OCI-LY7 (cell line): ENCODE data around the gene EML5. TPM values are rescaled to one million over a fixed set of nuclear protein-coding genes. Genes with fewer than 3 reads are reported as not detected.

Experiments
- BruUV-seq: library from RNA; stranded (reverse); fragments of 400-500 nt; replicated peaks from 2 replicates; lab custom pipeline; 2021; lab: Mats Ljungman, UMichigan
- CTCF ChIA-PET: fragments of 300-600 bp; sonication (Branson Sonifier 250); formaldehyde crosslinking; loops from one replicate; lab custom pipeline; 2022; ENCODE audit warnings: antibody characterized with exemption; ENCODE audit not compliant: unreplicated experiment; lab: Charles Lee
- POLR2A ChIA-PET: fragments of 300-600 bp; sonication (Branson Sonifier 250); formaldehyde crosslinking; loops from one replicate; lab custom pipeline; 2022; ENCODE audit warnings: antibody characterized with exemption; lab: Charles Lee
- DNase-seq: peaks from one replicate; pipeline ENCODE4 v3.0.0-alpha.2; 2015; ENCODE audit warnings: low spot score
- H2AFZ ChIP-seq: fragments of 200-600 bp; sonication (generic), shearing (Covaris generic); 2 replicates; pipeline ENCODE4 v1.6.1; 2014; ENCODE audit warnings: mild to moderate bottlenecking, antibody characterized with exemption, low read length, moderate library complexity
- H3K27ac ChIP-seq: fragments of 200-600 bp; sonication (generic); 2 replicates; pipeline ENCODE4 v1.5.1; 2014; ENCODE audit warnings: mixed run types, low read depth, mild to moderate bottlenecking, moderate library complexity, low read length, inconsistent platforms; ENCODE audit not compliant: poor library complexity, severe bottlenecking
- H3K36me3 ChIP-seq: fragments of 200-600 bp; sonication (generic); 2 replicates; pipeline ENCODE4 v1.6.1; 2014; ENCODE audit warnings: mild to moderate bottlenecking, antibody characterized with exemption, low read length, moderate library complexity, mixed read lengths; ENCODE audit not compliant: insufficient read depth
- H3K4me1 ChIP-seq: fragments of 200-600 bp; sonication (generic); 2 replicates; pipeline ENCODE4 v1.5.1; 2014; ENCODE audit warnings: mild to moderate bottlenecking, low read length; ENCODE audit not compliant: insufficient read depth, poor library complexity, severe bottlenecking
- H3K4me2 ChIP-seq: fragments of 200-600 bp; sonication (generic); 2 replicates; pipeline ENCODE4 v1.6.1; 2014; ENCODE audit warnings: mild to moderate bottlenecking, low read length
- H3K4me3 ChIP-seq: fragments of 200-600 bp; sonication (generic); 2 replicates; pipeline ENCODE4 v1.5.1; 2014; ENCODE audit warnings: mild to moderate bottlenecking, low read depth, low read length; ENCODE audit not compliant: poor library complexity, severe bottlenecking
- H3K79me2 ChIP-seq: fragments of 200-600 bp; sonication (generic); 2 replicates; pipeline ENCODE4 v1.6.1; 2016; ENCODE audit warnings: low read depth, mild to moderate bottlenecking, low read length, moderate library complexity, mixed read lengths; ENCODE audit not compliant: insufficient read depth
- H3K9me2 ChIP-seq: fragments of 200-600 bp; sonication (generic); 2 replicates; pipeline ENCODE4 v1.6.1; 2016; ENCODE audit warnings: mild to moderate bottlenecking, low read length, mixed read lengths; ENCODE audit not compliant: insufficient read depth
- H3K9me3 ChIP-seq: fragments of 200-600 bp; sonication (generic); 2 replicates; pipeline ENCODE4 v1.6.1; 2014; ENCODE audit warnings: mild to moderate bottlenecking, mixed run types, low read length, mixed read lengths
- H4K20me1 ChIP-seq: fragments of 200-600 bp; sonication (generic); 2 replicates; pipeline ENCODE4 v1.6.1; 2014; ENCODE audit warnings: mild to moderate bottlenecking, antibody characterized with exemption, low read length, moderate library complexity, mixed read lengths; ENCODE audit not compliant: insufficient read depth
- CTCF ChIP-seq: fragments of 200-600 bp; sonication (generic); conservative IDR thresholded peaks from 2 replicates; pipeline ENCODE4 v1.5.1; 2014; ENCODE audit warnings: mild to moderate bottlenecking, antibody characterized with exemption, low read length, moderate library complexity, mixed read lengths
- EZH2phosphoT487 ChIP-seq: fragments of 200-600 bp; sonication (generic); IDR thresholded peaks from 2 replicates; pipeline ENCODE4 v1.6.1; 2018; ENCODE audit warnings: low read depth, borderline replicate concordance, mild to moderate bottlenecking, mixed run types, antibody characterized with exemption, low read length, moderate library complexity, mixed read lengths
- intact Hi-C: fragments of 100-400 bp; cut with micrococcal nuclease; formaldehyde crosslinking; loops from one replicate; pipeline ENCODE4 v1.10.0; 2022; ENCODE audit not compliant: unreplicated experiment
- total RNA-seq, 2 experiments: library from RNA; depleted of rRNA in 1 of 2; stranded (reverse); fragments of >200 nt in 1 of 2; shearing (Covaris generic) in 1 of 2; gene quantifications; 2 replicates each; pipeline ENCODE4 v1.2.3, GENCODE V29; 2014 to 2022

Gene EML5
- total RNA-seq, 2 experiments from 2014 or later = 1.8 to 5.6 TPM

DNA sequence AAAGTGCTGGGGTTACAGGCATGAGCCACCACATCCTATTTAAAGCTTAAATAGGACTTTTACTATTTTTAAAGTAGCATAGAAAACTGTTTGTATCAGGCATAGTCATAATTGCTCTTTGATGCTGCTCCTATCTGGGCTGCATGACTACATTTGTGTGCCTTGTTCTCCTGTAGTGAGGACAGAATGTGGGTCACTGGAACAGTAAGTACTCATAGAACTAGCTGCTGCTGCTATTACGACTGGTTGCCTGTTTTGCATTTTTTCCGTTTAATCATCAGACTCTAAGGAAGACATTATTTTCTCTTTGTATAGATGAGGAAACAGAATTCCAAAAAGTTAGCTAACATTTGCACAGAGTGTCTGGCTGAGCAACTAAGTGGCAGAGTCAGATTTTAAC is 187.2 kb downstream of the EML5 start:
- H4K20me1 ChIP-seq = no peaks in the 10 kb centered on the region
- H3K4me2 ChIP-seq = no peak overlapping the region
- H3K4me3 ChIP-seq = no peak overlapping the region
- H3K9me3 ChIP-seq = no peaks in the 10 kb centered on the region
- H3K36me3 ChIP-seq = peaks cover 98% of the 10 kb centered on the region
- no peak for DNase-seq
- intact Hi-C loops = no loop called here
- H3K4me1 ChIP-seq = no peaks in the 10 kb centered on the region
- no peaks in the 10 kb centered on the region for H3K79me2 ChIP-seq
- BruUV-seq = no TSS peak
- H2AFZ ChIP-seq = no peak overlapping the region
- ChIA-PET POLR2A (no interaction called here), CTCF (no interaction called here)
- no peak overlapping the region for H3K27ac ChIP-seq
- TF ChIP-seq CTCF (no peak), EZH2phosphoT487 (no peak)
- H3K9me2 ChIP-seq = no peaks in the 10 kb centered on the region

GRCh38 chr14:88604212-88604611 is 188.5 kb downstream of the EML5 start:
- intact Hi-C loops = no loop called here
- BruUV-seq = no TSS peak
- TF ChIP-seq CTCF (no peak), EZH2phosphoT487 (no peak)
- Histone ChIP-seq H3K9me2 (no peaks in the 10 kb centered on the region), H2AFZ (no peak overlapping the region), H3K4me3 (no peak overlapping the region), H4K20me1 (no peaks in the 10 kb centered on the region), H3K79me2 (no peaks in the 10 kb centered on the region), H3K4me1 (peaks cover 9% of the 10 kb centered on the region), H3K27ac (no peak overlapping the region), H3K4me2 (no peak overlapping the region), H3K36me3 (peaks cover 93% of the 10 kb centered on the region), H3K9me3 (no peaks in the 10 kb centered on the region)
- CTCF ChIA-PET = no interaction called here
- POLR2A ChIA-PET = interaction anchor here (0.6 kb wide), 2 partner anchors 11 to 1962 kb away, joined by 3 to 4 read pairs; no protein-coding TSS in a partner anchor
- no peak for DNase-seq

GRCh38 chr14:88599761-88600439 is 192.9 kb downstream of the EML5 start:
- CTCF ChIA-PET = no interaction called here
- Histone ChIP-seq H3K79me2 (no peaks in the 10 kb centered on the region), H4K20me1 (no peaks in the 10 kb centered on the region), H3K4me2 (peak overlapping the region; percentile 6; the same call in 1 of the 2 replicates), H2AFZ (no peak overlapping the region), H3K27ac (no peak overlapping the region), H3K9me2 (no peaks in the 10 kb centered on the region), H3K36me3 (peaks cover 87% of the 10 kb centered on the region), H3K4me1 (peaks cover 9% of the 10 kb centered on the region), H3K9me3 (no peaks in the 10 kb centered on the region), H3K4me3 (no peak overlapping the region)
- POLR2A ChIA-PET = no interaction called here
- DNase-seq = peak; percentile 21
- BruUV-seq = no TSS peak
- intact Hi-C loops = no loop called here
- TF ChIP-seq CTCF = no peak
- no peak for TF ChIP-seq EZH2phosphoT487
